HepG2 (cell line): ENCODE data around the gene NYNRIN. TPM values are rescaled to one million over a fixed set of nuclear protein-coding genes. Genes with fewer than 3 reads are reported as not detected.
A peak's percentile ranks its signal among the peaks of the same experiment; 100 is the strongest.

Source experiments
- CHCHD3 ChIP-seq: sonication (generic); formaldehyde crosslinking; IDR thresholded peaks from 2 replicates; pipeline ENCODE4 v1.8.0; 2022; ENCODE audit warnings: mild to moderate bottlenecking, missing genetic modification reagents, moderate library complexity
- EEA1 ChIP-seq: sonication (generic); formaldehyde crosslinking; IDR thresholded peaks from 2 replicates; pipeline ENCODE4 v1.5.1; 2020; ENCODE audit warnings: mild to moderate bottlenecking, missing genetic modification reagents, borderline replicate concordance
- FOXM1 ChIP-seq: sonication (generic); formaldehyde crosslinking; IDR thresholded peaks from 2 replicates; pipeline ENCODE4 v1.5.0; 2020; ENCODE audit warnings: missing genetic modification reagents
- GABPB1 ChIP-seq: IDR thresholded peaks from 2 replicates; pipeline ENCODE4 v1.6.1; 2016; ENCODE audit warnings: mild to moderate bottlenecking, missing genetic modification reagents, moderate library complexity, missing compliant biosample characterization
- HDAC6 ChIP-seq: fragments of 200-600 bp; sonication (generic); IDR thresholded peaks from 2 replicates; pipeline ENCODE4 v1.7.0; 2017; ENCODE audit warnings: mild to moderate bottlenecking, antibody characterized with exemption, low read length, low read depth
- MTA1 ChIP-seq: sonication (generic); formaldehyde crosslinking; IDR thresholded peaks from 2 replicates; pipeline ENCODE4 v1.4.0; 2020; ENCODE audit warnings: missing genetic modification reagents, mild to moderate bottlenecking, borderline replicate concordance
- NFKB2 ChIP-seq: sonication (generic); formaldehyde crosslinking; IDR thresholded peaks from 2 replicates; pipeline ENCODE4 v1.4.0; 2020; ENCODE audit warnings: missing genetic modification reagents, borderline replicate concordance
- POLR2G ChIP-seq: fragments of 200-400 bp; formaldehyde crosslinking; IDR thresholded peaks from 2 replicates; pipeline ENCODE4 v1.6.1; 2018; ENCODE audit warnings: mild to moderate bottlenecking, low read depth, low read length, moderate library complexity
- PTBP1 ChIP-seq: fragments of 200-400 bp; formaldehyde crosslinking; IDR thresholded peaks from 2 replicates; pipeline ENCODE4 v1.6.1; 2018; ENCODE audit warnings: low read length, low read depth; ENCODE audit not compliant: poor library complexity, severe bottlenecking
- SALL2 ChIP-seq: sonication (generic); formaldehyde crosslinking; IDR thresholded peaks from 2 replicates; pipeline ENCODE4 v1.8.1; 2023; ENCODE audit warnings: mild to moderate bottlenecking, missing genetic modification reagents, inconsistent platforms
- ZFP1 ChIP-seq: IDR thresholded peaks from 2 replicates; pipeline ENCODE4 v1.6.1; 2016
- ZMAT3 ChIP-seq: sonication (generic); formaldehyde crosslinking; conservative IDR thresholded peaks from 2 replicates; pipeline ENCODE4 v1.7.0; 2021; ENCODE audit warnings: missing genetic modification reagents
- ZNF33A ChIP-seq: sonication (generic); formaldehyde crosslinking; IDR thresholded peaks from 2 replicates; pipeline ENCODE4 v1.5.1; 2020; ENCODE audit warnings: missing genetic modification reagents, mild to moderate bottlenecking, moderate library complexity, borderline replicate concordance
- polyA plus RNA-seq, 8 experiments: library from polyadenylated mRNA; depleted of rRNA in 3 of 8; stranded (reverse) in 7 of 8; unstranded in 1 of 8; fragments of >200 nt; fragmentation: Illumina TruSeq in 4 of 8; extraction: Trizol in 4 of 8; gene quantifications; 2 replicates each; pipeline versions ENCODE4 v1.2.1 to v1.2.3, GENCODE V29; 2011 to 2016; ENCODE audit warnings: low read depth in 4 of 8, missing spikeins in 1 of 8, mixed read lengths in 1 of 8; ENCODE audit not compliant: insufficient read depth in 1 of 8
- total RNA-seq, 5 experiments: library from RNA; depleted of rRNA; stranded (reverse); fragments of >200 nt; fragmentation: Illumina TruSeq; extraction: Trizol; gene quantifications; 2 replicates each; pipeline ENCODE4 v1.2.3, GENCODE V29; 2016; ENCODE audit warnings: low read depth in 1 of 5
- TF ChIP-seq, protein P1 (sequence below): sonication (generic); formaldehyde crosslinking; IDR thresholded peaks from 2 replicates; pipeline ENCODE4 v1.8.1; 2023; ENCODE audit warnings: mild to moderate bottlenecking, moderate library complexity, missing genetic modification reagents
- TF ChIP-seq, protein P2 (sequence below): sonication (generic); formaldehyde crosslinking; IDR thresholded peaks from 2 replicates; pipeline ENCODE4 v1.4.0; 2020; ENCODE audit warnings: mild to moderate bottlenecking, missing genetic modification reagents
- TF ChIP-seq, protein P3 (sequence below): sonication (generic); formaldehyde crosslinking; IDR thresholded peaks from 2 replicates; pipeline ENCODE4 v1.5.1; 2020; ENCODE audit warnings: mild to moderate bottlenecking, moderate library complexity, missing genetic modification reagents
- TF ChIP-seq, protein P4 (sequence below): IDR thresholded peaks from 2 replicates; pipeline ENCODE4 v1.6.1; 2018; ENCODE audit warnings: missing genetic modification reagents
- TF ChIP-seq, protein P5 (sequence below): sonication (generic); formaldehyde crosslinking; IDR thresholded peaks from 2 replicates; pipeline ENCODE4 v1.5.0; 2020; ENCODE audit warnings: mild to moderate bottlenecking, missing genetic modification reagents
- TF ChIP-seq, protein P6 (sequence below): sonication (generic); formaldehyde crosslinking; IDR thresholded peaks from 2 replicates; pipeline ENCODE4 v1.9.0; 2021; ENCODE audit warnings: missing genetic modification reagents, borderline replicate concordance
- TF ChIP-seq, protein P7 (sequence below): sonication (generic); formaldehyde crosslinking; IDR thresholded peaks from 2 replicates; pipeline ENCODE4 v1.8.1; 2023; ENCODE audit warnings: missing genetic modification reagents, mild to moderate bottlenecking, borderline replicate concordance

The NYNRIN gene
- total and polyA plus RNA-seq, 2 of the 13 experiments (the other 11 are each of a cell fraction or from before 2014, with no cell fraction given) = 0.63 to 1.1 TPM

DNA sequence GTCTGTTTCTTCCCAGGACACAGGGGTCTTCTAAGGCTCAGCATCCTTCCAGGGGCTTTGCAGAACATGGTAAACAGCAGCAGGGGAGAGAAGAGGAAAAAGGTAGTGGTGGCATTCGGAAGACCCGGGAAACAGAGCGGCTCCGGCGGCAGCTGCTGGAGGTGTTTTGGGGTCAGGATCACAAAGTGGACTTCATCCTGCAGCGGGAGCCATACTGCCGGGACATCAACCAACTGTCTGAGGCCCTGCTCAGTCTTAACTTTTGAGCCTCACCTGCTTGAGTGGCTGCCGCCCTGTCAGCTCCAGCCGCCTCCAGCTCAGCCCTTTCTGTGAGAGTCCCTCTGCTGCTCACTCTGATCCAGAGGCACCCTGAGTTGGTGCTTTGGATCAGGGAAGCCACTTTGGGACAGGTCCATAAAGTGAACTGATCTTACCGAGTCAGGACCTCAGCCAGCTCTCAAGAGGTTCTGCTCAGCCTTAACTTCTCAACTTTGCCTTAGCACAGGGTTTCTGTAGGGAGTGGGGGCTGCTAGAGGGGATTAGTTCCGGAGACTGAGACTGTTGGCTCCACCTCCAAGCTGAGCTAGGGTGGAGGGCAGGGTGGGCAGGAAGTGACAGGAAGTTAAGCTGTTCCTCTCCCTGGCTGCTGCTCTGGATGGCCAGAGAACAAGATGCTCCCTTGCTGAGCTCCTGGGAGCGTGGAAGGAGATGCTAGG, 38.4 kb downstream of the NYNRIN start (continued):
- TF ChIP-seq FOXM1 (0 out of 2 replicates have a peak, but pooled peaks have one; percentile 50), CHCHD3 (CRISPR knock-in tag) (0 out of 2 replicates have a peak, but pooled peaks have one; percentile 64), POLR2G (peak; percentile 56), GABPB1 (CRISPR knock-in tag) (peak; percentile 23; the same call in 1 of the 2 replicates), NFKB2 (CRISPR knock-in tag) (peak; percentile 78; the same call in 1 of the 2 replicates), HDAC6 (no peak), MTA1 (CRISPR knock-in tag) (peak; percentile 45; the same call in 1 of the 2 replicates), SALL2 (CRISPR knock-in tag) (no peak), PTBP1 (peak; percentile 58), ZNF33A (CRISPR knock-in tag) (no peak), EEA1 (CRISPR knock-in tag) (no peak), ZMAT3 (CRISPR knock-in tag) (peak; percentile 60; the same call in 1 of the 2 replicates), ZFP1 (no peak)
- TF ChIP-seq, protein P1, sequence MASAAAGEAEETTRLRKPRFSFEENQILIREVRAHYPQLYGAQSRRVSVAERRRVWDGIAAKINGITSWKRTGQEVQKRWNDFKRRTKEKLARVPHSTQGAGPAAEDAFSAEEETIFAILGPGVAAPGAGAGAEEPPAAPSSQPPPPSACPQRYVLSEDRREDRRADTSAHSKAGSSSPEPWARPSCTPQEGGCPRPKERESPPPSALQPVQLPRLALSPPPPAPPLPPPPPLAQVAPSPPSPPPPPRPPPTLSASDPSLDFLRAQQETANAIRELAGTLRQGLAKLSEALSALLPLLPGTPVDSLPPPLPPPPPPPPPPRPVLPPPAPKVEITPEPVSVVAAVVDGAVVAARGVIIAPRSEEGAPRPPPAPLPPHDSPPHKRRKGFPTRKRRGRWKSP (CRISPR knock-in tag) = no peak
- TF ChIP-seq, protein P2, sequence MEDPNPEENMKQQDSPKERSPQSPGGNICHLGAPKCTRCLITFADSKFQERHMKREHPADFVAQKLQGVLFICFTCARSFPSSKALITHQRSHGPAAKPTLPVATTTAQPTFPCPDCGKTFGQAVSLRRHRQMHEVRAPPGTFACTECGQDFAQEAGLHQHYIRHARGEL (CRISPR knock-in tag) = 0 out of 2 replicates have a peak, but pooled peaks have one; percentile 10
- TF ChIP-seq, protein P3, sequence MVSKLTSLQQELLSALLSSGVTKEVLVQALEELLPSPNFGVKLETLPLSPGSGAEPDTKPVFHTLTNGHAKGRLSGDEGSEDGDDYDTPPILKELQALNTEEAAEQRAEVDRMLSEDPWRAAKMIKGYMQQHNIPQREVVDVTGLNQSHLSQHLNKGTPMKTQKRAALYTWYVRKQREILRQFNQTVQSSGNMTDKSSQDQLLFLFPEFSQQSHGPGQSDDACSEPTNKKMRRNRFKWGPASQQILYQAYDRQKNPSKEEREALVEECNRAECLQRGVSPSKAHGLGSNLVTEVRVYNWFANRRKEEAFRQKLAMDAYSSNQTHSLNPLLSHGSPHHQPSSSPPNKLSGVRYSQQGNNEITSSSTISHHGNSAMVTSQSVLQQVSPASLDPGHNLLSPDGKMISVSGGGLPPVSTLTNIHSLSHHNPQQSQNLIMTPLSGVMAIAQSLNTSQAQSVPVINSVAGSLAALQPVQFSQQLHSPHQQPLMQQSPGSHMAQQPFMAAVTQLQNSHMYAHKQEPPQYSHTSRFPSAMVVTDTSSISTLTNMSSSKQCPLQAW (CRISPR knock-in tag) = peak; percentile 71
- TF ChIP-seq, protein P4, sequence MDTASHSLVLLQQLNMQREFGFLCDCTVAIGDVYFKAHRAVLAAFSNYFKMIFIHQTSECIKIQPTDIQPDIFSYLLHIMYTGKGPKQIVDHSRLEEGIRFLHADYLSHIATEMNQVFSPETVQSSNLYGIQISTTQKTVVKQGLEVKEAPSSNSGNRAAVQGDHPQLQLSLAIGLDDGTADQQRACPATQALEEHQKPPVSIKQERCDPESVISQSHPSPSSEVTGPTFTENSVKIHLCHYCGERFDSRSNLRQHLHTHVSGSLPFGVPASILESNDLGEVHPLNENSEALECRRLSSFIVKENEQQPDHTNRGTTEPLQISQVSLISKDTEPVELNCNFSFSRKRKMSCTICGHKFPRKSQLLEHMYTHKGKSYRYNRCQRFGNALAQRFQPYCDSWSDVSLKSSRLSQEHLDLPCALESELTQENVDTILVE = 0 out of 2 replicates have a peak, but pooled peaks have one; percentile 5
- TF ChIP-seq, protein P5, sequence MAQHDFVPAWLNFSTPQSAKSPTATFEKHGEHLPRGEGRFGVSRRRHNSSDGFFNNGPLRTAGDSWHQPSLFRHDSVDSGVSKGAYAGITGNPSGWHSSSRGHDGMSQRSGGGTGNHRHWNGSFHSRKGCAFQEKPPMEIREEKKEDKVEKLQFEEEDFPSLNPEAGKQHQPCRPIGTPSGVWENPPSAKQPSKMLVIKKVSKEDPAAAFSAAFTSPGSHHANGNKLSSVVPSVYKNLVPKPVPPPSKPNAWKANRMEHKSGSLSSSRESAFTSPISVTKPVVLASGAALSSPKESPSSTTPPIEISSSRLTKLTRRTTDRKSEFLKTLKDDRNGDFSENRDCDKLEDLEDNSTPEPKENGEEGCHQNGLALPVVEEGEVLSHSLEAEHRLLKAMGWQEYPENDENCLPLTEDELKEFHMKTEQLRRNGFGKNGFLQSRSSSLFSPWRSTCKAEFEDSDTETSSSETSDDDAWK (CRISPR knock-in tag) = no peak
- TF ChIP-seq, protein P6, sequence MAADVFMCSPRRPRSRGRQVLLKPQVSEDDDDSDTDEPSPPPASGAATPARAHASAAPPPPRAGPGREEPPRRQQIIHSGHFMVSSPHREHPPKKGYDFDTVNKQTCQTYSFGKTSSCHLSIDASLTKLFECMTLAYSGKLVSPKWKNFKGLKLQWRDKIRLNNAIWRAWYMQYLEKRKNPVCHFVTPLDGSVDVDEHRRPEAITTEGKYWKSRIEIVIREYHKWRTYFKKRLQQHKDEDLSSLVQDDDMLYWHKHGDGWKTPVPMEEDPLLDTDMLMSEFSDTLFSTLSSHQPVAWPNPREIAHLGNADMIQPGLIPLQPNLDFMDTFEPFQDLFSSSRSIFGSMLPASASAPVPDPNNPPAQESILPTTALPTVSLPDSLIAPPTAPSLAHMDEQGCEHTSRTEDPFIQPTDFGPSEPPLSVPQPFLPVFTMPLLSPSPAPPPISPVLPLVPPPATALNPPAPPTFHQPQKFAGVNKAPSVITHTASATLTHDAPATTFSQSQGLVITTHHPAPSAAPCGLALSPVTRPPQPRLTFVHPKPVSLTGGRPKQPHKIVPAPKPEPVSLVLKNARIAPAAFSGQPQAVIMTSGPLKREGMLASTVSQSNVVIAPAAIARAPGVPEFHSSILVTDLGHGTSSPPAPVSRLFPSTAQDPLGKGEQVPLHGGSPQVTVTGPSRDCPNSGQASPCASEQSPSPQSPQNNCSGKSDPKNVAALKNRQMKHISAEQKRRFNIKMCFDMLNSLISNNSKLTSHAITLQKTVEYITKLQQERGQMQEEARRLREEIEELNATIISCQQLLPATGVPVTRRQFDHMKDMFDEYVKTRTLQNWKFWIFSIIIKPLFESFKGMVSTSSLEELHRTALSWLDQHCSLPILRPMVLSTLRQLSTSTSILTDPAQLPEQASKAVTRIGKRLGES (CRISPR knock-in tag) = no peak
- TF ChIP-seq, protein P7, sequence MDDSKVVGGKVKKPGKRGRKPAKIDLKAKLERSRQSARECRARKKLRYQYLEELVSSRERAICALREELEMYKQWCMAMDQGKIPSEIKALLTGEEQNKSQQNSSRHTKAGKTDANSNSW (CRISPR knock-in tag) = no peak
